ENCODE measurements around the gene NFATC3. TPM values are rescaled to one million over a fixed set of nuclear protein-coding genes. Genes with fewer than 3 reads are reported as not detected.

NFATC3 gene
- total RNA-seq, 1 experiment from 2014 or later, result 33.0 TPM

DNA sequence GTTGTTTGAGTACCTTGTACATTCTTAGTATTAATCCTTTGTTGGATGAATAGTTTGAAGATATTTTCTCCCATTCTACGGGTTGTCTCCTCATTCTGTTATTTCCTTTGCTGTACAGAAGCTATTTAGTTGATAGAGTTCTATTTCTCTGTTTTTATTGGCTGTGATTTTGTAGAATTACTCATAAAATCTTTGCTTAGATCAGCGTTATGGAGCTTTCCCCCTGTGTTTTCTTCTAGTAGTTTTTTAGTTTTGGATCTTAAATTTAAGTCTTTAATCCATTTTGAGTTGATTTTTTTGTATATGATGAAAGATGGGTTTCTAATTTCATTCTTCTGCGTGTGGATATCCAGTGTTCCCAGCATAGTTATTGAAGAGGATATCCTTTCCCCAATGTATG, 45.4 kb downstream of the NFATC3 start:
- no peak for DNase-seq
- H3K18ac ChIP-seq (ENCODE audit: insufficient read length, low read depth, low read length), result no peak overlapping the region
- 0 out of 7 replicates have a peak, but pooled peaks cover 0 to 6% (median 5%) of the 10 kb centered on the region in 3 experiments for H3K36me3 Mint-ChIP-seq (ENCODE audit: insufficient read depth in 1 of 3, low read depth in 3 of 3)

More for the DNA sequence above, 45.4 kb downstream of the NFATC3 start:
- Mint-ChIP-seq H3K9me3 (no peaks in the 10 kb centered on the region), H3K27me3 (ENCODE audit: low read depth) (no peaks in the 10 kb centered on the region), H3K4me1 (no peaks in the 10 kb centered on the region), H3K4me3 (no peak overlapping the region), H3K27ac (no peak overlapping the region; a peak in 1 of 7 replicates)
- Histone ChIP-seq H3K23ac (ENCODE audit: insufficient read length, low read depth, low read length) (no peak overlapping the region), H3K4me1 (ENCODE audit: insufficient read depth, low read length) (no peaks in the 10 kb centered on the region), H3T11ph (ENCODE audit: low read length) (no peak overlapping the region), H3K14ac (ENCODE audit: insufficient read depth, low read length) (no peak overlapping the region), H2BK20ac (ENCODE audit: low read depth, low read length, poor library complexity, severe bottlenecking) (no peak overlapping the region), H3K27ac (ENCODE audit: insufficient read length, low read depth, low read length) (no peak overlapping the region), H3K79me2 (ENCODE audit: insufficient read depth, low read length) (no peaks in the 10 kb centered on the region; the same call in 1 of the 2 replicates), H2BK12ac (ENCODE audit: insufficient read length, low read depth, low read length) (no peak overlapping the region), H3K79me1 (ENCODE audit: insufficient read depth, low read depth, low read length, poor library complexity, severe bottlenecking) (peaks cover 2% of the 10 kb centered on the region), H4K8ac (replicated peaks; ENCODE audit: insufficient read length, low read depth, low read length) (no peak overlapping the region), H3K4me2 (ENCODE audit: insufficient read depth, insufficient read length, low read length) (no peak overlapping the region), H4K20me1 (ENCODE audit: control insufficient read depth, insufficient read depth, insufficient read length) (no peaks in the 10 kb centered on the region), H2BK120ac (ENCODE audit: low read depth, low read length, poor library complexity, severe bottlenecking) (no peak overlapping the region), H2AFZ (ENCODE audit: low read length) (no peak overlapping the region), H2BK5ac (ENCODE audit: insufficient read length, low read length) (no peak overlapping the region), H3K9me3 (ENCODE audit: control insufficient read depth, low read depth, low read length) (no peaks in the 10 kb centered on the region), H4K5ac (ENCODE audit: insufficient read length, low read depth, low read length) (no peak overlapping the region), H4K91ac (ENCODE audit: insufficient read length, low read depth, low read length) (no peak overlapping the region), H3K4ac (ENCODE audit: low read depth, low read length) (no peak overlapping the region), H3K9ac (ENCODE audit: extremely low read depth, insufficient read length, low read length) (no peak overlapping the region), H3K27me3 (ENCODE audit: insufficient read depth, low read length) (no peaks in the 10 kb centered on the region), H3K56ac (ENCODE audit: insufficient read length, low read depth, low read length) (no peak overlapping the region), H2AK5ac (ENCODE audit: insufficient read length, low read length) (no peak overlapping the region), H3K23me2 (ENCODE audit: insufficient read length, low read depth, low read length, poor library complexity, severe bottlenecking) (no peaks in the 10 kb centered on the region), H2BK15ac (ENCODE audit: low read depth, low read length) (no peak overlapping the region)
- WGBS (ENCODE audit: extremely low coverage, insufficient read length, low lambda C conversion rate), result no CpG with 5 or more reads among the region's 3 CpGs
- TF ChIP-seq, protein P1, sequence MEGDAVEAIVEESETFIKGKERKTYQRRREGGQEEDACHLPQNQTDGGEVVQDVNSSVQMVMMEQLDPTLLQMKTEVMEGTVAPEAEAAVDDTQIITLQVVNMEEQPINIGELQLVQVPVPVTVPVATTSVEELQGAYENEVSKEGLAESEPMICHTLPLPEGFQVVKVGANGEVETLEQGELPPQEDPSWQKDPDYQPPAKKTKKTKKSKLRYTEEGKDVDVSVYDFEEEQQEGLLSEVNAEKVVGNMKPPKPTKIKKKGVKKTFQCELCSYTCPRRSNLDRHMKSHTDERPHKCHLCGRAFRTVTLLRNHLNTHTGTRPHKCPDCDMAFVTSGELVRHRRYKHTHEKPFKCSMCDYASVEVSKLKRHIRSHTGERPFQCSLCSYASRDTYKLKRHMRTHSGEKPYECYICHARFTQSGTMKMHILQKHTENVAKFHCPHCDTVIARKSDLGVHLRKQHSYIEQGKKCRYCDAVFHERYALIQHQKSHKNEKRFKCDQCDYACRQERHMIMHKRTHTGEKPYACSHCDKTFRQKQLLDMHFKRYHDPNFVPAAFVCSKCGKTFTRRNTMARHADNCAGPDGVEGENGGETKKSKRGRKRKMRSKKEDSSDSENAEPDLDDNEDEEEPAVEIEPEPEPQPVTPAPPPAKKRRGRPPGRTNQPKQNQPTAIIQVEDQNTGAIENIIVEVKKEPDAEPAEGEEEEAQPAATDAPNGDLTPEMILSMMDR (conservative IDR thresholded peaks at IDR 0.05), result no peak
